ENCODE results near the gene FBXL19.

Gene FBXL19
- long read RNA-seq: 0 reads

GRCh38 chr16:30923554-30924075 lies at the start of gene FBXL19:
Gene FBXL19 (plus strand): TSS chr16:30923572. CDS start chr16:30925755, 2,183 bp downstream.
- Histone ChIP-seq H3K27me3 (ENCODE audit: insufficient read depth, poor library complexity, severe bottlenecking) (no peaks in the 10 kb centered on the region), H3K27ac (replicated peaks) (peak within 1 kb of the TSS; percentile 92), H3K4me3 (replicated peaks; ENCODE audit: insufficient read depth, low read length) (peak within 1 kb of the TSS; percentile 73)
- no peak for TF ChIP-seq SPI1 (IDR thresholded peaks at IDR 0.05; ENCODE audit: borderline replicate concordance, low read depth)
- no peak for TF ChIP-seq CTCF (IDR thresholded peaks at IDR 0.05; ENCODE audit: insufficient read depth, low read length)
- no peak for TF ChIP-seq GABPA (IDR thresholded peaks at IDR 0.05; ENCODE audit: low read depth)
- no peak for TF ChIP-seq POLR2AphosphoS5 (IDR thresholded peaks at IDR 0.05; ENCODE audit: low read depth)
- TF ChIP-seq REST (IDR thresholded peaks at IDR 0.05; ENCODE audit: insufficient replicate concordance, low read depth): no peak
- DNase-seq (ENCODE audit: low read depth in 1 of 2, low spot score in 1 of 2): no peak

DNA sequence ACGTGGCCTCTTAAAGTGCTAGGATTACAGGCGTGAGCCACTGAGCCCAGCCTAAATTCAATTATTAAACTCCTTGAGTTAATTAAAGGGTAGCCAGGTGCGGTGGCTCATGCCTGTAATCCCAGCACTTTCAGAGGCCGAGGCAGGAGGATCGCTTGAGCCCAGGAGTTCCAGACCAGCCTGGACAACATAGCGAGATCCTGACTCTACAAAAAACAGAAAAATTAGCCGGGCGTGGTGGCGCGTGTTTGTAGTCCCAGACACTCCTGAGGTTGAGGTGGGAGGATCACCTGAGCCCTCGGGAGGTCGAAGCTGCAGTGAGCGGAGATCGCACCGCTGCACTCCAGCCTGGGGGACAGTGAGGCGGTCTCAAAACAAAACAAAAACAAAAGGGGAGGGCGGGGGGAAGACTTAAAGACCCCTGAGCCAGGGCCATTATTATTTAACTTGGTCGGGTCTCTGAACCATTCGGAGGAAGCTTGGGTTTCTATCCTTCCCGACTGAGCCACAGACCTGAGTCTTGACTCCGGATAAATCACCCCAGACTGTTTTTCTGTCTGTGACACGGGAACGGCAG lies 49.0 kb upstream of the FBXL19 start:
- no peak for DNase-seq (ENCODE audit: low read depth in 1 of 2, low spot score in 1 of 2)
- TF ChIP-seq REST (IDR thresholded peaks at IDR 0.05; ENCODE audit: insufficient replicate concordance, low read depth) (no peak), CTCF (IDR thresholded peaks at IDR 0.05; ENCODE audit: insufficient read depth, low read length) (no peak), POLR2AphosphoS5 (IDR thresholded peaks at IDR 0.05; ENCODE audit: low read depth) (no peak), SPI1 (IDR thresholded peaks at IDR 0.05; ENCODE audit: borderline replicate concordance, low read depth) (no peak), GABPA (IDR thresholded peaks at IDR 0.05; ENCODE audit: low read depth) (no peak)

GRCh38 chr16:30874821-30875717 lies 48.3 kb upstream of the FBXL19 start:
- H3K27me3 ChIP-seq (ENCODE audit: insufficient read depth, poor library complexity, severe bottlenecking): no peaks in the 10 kb centered on the region
- peak overlapping the region; percentile 86 for H3K27ac ChIP-seq (replicated peaks)
- DNase-seq (ENCODE audit: low read depth in 1 of 2, low spot score in 1 of 2): peak; percentile 90 to 91
- peak overlapping the region; percentile 81 for H3K4me3 ChIP-seq (replicated peaks; ENCODE audit: insufficient read depth, low read length)
- TF ChIP-seq SPI1 (IDR thresholded peaks at IDR 0.05; ENCODE audit: borderline replicate concordance, low read depth) (no peak; the same call in 1 of the 2 replicates), REST (IDR thresholded peaks at IDR 0.05; ENCODE audit: insufficient replicate concordance, low read depth) (peak; percentile 74), CTCF (IDR thresholded peaks at IDR 0.05; ENCODE audit: insufficient read depth, low read length) (no peak), POLR2AphosphoS5 (IDR thresholded peaks at IDR 0.05; ENCODE audit: low read depth) (peak; percentile 98), GABPA (IDR thresholded peaks at IDR 0.05; ENCODE audit: low read depth) (peak; percentile 88)

More for the DNA sequence above, 49.0 kb upstream of the FBXL19 start:
- H3K4me3 ChIP-seq (replicated peaks; ENCODE audit: insufficient read depth, low read length): peak overlapping the region; percentile 81
- peak overlapping the region; percentile 86 for H3K27ac ChIP-seq (replicated peaks)
- no peaks in the 10 kb centered on the region for H3K27me3 ChIP-seq (ENCODE audit: insufficient read depth, poor library complexity, severe bottlenecking)
